GM06990 (cell line): Measurements from ENCODE around the gene LSM7.

Experiments used
- DNase-seq: peaks from one replicate; pipeline ENCODE4 v3.0.0-alpha.2; 2011; ENCODE audit not compliant: insufficient read length; ENCODE audit errors: extremely low read depth
- H3K27me3 ChIP-seq: replicated peaks from 2 replicates; pipeline ENCODE4 v1.6.0; 2011; ENCODE audit warnings: low read length; ENCODE audit not compliant: control insufficient read depth, insufficient read depth
- H3K36me3 ChIP-seq: 2 replicates; pipeline ENCODE4 v1.5.1; 2011; ENCODE audit warnings: low read length; ENCODE audit not compliant: control insufficient read depth, insufficient read depth
- H3K4me3 ChIP-seq: replicated peaks from 2 replicates; pipeline ENCODE4 v1.5.1; 2011; ENCODE audit warnings: low read depth, mild to moderate bottlenecking, control low read depth, low read length
- TF ChIP-seq, protein P1 (sequence below): IDR thresholded peaks from 2 replicates; pipeline ENCODE4 v1.5.1; 2011; ENCODE audit warnings: low read length, control low read depth, mild to moderate bottlenecking, inconsistent platforms; ENCODE audit not compliant: insufficient read depth, poor library complexity, severe bottlenecking

Gene LSM7

DNA sequence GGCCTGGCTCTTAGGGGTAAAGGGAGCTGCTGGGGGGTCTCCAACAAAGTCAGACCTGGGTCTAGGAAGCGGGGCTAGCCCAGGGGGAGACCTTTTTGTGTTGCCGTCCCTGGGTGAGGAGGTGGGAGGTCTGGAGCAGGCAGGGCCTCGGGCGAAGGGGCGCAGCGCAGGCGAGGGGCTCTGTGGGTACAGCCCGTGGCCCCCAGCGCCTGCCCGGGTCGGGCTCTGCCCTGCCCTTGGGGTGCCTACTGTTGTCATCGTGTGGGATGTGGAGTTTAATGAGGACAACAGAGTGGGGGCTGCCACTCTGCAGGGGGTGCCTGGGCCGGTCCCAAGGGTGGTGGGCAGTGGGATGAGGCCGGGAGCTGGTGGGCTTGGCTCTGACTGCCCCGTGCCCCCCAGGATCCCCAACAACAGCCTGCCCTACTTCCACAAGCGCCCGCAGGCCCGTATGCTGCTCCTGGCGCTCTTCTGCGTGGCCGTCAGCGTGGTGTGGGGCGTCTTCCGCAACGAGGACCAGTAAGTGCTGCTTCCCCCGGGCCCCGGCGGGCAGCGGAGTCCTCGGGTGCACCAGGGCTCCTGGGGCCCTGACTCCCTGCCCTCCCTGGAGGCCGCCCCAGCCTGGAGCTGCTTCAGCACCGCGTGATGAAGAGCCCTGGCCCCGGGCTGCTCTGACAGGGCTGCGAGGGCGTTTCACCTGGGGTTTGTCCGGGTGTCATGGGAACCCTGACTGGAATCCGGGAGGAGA, 12.3 kb upstream of the LSM7 start:
- TF ChIP-seq, protein P1, sequence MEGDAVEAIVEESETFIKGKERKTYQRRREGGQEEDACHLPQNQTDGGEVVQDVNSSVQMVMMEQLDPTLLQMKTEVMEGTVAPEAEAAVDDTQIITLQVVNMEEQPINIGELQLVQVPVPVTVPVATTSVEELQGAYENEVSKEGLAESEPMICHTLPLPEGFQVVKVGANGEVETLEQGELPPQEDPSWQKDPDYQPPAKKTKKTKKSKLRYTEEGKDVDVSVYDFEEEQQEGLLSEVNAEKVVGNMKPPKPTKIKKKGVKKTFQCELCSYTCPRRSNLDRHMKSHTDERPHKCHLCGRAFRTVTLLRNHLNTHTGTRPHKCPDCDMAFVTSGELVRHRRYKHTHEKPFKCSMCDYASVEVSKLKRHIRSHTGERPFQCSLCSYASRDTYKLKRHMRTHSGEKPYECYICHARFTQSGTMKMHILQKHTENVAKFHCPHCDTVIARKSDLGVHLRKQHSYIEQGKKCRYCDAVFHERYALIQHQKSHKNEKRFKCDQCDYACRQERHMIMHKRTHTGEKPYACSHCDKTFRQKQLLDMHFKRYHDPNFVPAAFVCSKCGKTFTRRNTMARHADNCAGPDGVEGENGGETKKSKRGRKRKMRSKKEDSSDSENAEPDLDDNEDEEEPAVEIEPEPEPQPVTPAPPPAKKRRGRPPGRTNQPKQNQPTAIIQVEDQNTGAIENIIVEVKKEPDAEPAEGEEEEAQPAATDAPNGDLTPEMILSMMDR: no peak
- Histone ChIP-seq H3K36me3 (peaks cover 3% of the 10 kb centered on the region), H3K27me3 (no peaks in the 10 kb centered on the region), H3K4me3 (no peak overlapping the region)
- DNase-seq: no peak

DNA sequence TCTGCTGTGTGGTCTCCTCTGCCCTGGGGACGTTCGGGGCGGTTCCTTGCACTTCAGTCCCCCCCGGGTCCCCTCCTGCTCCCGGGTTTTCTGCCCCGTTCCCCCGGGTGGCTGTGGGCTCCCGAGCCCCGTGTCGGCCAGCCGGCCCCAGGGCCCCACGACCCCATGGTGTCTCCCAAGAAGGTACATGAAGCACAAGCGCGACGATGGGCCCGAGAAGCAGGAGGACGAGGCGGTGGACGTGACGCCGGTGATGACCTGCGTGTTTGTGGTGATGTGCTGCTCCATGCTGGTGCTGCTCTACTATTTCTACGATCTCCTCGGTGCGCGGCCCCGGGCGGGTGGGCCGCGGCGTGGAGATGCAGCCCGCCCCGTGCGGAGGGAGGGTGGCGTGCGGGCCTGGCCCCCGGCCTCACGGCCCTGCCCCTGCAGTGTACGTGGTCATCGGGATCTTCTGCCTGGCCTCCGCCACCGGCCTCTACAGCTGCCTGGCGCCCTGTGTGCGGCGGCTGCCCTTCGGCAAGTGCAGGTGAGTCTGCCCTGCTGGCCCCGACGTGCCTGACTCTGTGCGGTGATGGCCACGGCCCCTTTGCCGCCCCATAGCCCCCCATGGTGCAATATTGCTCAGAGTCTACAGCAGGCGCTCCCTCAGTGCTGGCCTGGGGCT, 11.4 kb upstream of the LSM7 start:
- DNase-seq: no peak
- Histone ChIP-seq H3K4me3 (no peak overlapping the region), H3K36me3 (peaks cover 3% of the 10 kb centered on the region), H3K27me3 (no peaks in the 10 kb centered on the region)
- TF ChIP-seq, protein P1: no peak

DNA sequence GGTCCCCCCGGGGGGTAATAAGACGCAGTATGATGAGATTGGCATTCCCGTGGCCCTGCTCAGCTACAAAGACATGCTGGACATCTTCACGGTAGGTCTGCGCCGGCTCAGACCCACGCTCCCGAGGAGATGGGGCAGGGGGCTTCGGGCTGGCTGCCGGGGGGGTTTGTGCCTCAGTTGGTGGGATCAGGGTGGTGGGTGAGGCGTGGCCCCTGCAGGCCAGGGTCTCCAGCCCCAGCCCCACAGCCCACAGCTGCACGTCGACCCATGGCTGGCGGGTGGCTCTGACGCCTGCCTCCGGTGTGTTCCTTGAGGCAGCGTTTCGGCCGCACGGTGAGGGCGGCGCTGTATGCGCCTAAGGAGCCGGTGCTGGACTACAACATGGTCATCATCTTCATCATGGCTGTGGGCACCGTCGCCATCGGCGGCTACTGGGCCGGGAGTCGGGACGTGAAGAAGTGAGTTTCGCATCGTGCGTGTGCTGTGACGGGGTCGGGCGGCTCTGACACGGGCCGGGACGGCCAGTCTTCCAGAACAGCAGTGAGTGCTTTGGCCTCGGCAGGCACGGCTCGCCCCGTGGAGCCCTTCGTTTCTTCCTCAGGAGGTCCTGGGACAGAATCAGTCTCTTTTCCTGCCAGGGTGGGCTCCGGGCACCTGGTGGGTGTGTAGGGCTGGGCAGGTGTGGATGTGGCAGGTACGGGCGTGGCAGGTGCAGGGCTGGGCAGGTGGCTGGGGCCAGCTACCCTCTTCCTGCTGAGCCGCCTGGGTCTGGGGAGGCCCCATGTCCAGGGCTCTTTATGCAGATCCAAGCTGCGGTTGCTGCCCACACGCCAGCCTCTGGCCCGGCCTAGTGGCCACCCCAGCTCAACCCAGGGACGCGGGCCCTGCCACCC, 10.6 kb upstream of the LSM7 start:
- H3K4me3 ChIP-seq: no peak overlapping the region
- peaks cover 3% of the 10 kb centered on the region for H3K36me3 ChIP-seq
- H3K27me3 ChIP-seq: no peaks in the 10 kb centered on the region
- TF ChIP-seq, protein P1: no peak
- DNase-seq: no peak

DNA sequence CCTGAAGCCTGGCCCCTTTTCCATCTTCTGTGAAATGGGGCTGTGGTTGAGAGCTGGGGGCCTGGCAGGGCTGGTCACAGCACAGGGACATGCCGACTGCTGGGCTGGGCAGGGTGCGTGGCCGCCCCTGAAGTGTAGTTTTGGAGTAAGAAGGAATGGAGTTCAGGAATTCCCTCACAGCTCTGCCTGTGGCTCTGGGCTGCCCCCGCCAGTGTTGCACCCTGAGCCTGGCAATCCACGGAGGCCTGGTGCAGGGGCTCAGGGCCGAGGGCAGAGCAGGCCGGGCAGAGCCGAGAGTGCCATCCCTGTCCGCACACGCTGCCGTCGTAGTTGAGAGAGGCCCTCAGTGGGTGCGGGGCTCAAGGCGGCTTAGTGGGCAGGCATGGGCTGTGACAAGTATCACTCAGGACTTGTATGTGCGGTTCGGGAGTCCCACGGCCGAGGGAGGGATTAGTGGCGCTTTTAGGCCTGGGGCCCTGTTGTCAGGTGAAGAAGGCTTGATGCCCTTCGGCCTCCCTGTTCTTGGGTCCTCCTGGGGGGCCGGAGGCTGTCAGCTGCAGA, 9.7 kb upstream of the LSM7 start:
- no peak for DNase-seq
- TF ChIP-seq, protein P1: no peak
- H3K36me3 ChIP-seq: peaks cover 3% of the 10 kb centered on the region
- H3K27me3 ChIP-seq: no peaks in the 10 kb centered on the region
- no peak overlapping the region for H3K4me3 ChIP-seq

DNA sequence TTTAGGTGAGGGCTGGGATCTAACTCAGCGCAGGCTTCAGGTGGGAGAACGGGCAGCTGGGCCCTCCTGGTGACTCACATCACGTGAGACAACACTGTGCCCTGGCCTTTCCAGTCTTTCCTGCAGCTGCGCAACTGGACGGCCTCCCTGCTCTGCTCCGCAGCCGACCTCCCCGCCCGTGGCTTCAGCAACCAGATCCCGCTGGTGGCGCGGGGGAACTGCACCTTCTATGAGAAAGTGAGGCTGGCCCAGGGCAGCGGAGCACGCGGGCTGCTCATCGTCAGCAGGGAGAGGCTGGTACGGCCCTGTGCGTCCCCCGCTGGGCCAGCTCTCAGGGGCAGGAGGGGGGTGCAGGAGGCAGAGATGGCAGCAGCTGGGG, 8.9 kb upstream of the LSM7 start:
- no peak for DNase-seq
- H3K36me3 ChIP-seq: peaks cover 3% of the 10 kb centered on the region
- H3K4me3 ChIP-seq: no peak overlapping the region
- TF ChIP-seq, protein P1: no peak
- H3K27me3 ChIP-seq: no peaks in the 10 kb centered on the region
